ENCODE results near the gene DLEC1.

DLEC1 gene

GRCh38 chr3:38098376-38098723, 59.3 kb downstream of the DLEC1 start:
- no peak overlapping the region for H3K4me3 ChIP-seq (replicated peaks; ENCODE audit: low read depth, low read length)
- DNase-seq (ENCODE audit: low read depth): no peak
- TF ChIP-seq CTCF (IDR thresholded peaks at IDR 0.05; ENCODE audit: low read length, missing control alignments): no peak

- no peak for DNase-seq (ENCODE audit: low read depth)
- TF ChIP-seq CTCF (IDR thresholded peaks at IDR 0.05; ENCODE audit: low read length, missing control alignments): no peak
- no peak overlapping the region for H3K4me3 ChIP-seq (replicated peaks; ENCODE audit: low read depth, low read length)
Measured at GRCh38 chr3:38099518-38099917, 60.5 kb downstream of the DLEC1 start.

GRCh38 chr3:38100498-38100897, 61.5 kb downstream of the DLEC1 start:
- no peak for TF ChIP-seq CTCF (IDR thresholded peaks at IDR 0.05; ENCODE audit: low read length, missing control alignments)
- no peak overlapping the region for H3K4me3 ChIP-seq (replicated peaks; ENCODE audit: low read depth, low read length)
- DNase-seq (ENCODE audit: low read depth): no peak

- H3K4me3 ChIP-seq (replicated peaks; ENCODE audit: low read depth, low read length): no peak overlapping the region
- no peak for TF ChIP-seq CTCF (IDR thresholded peaks at IDR 0.05; ENCODE audit: low read length, missing control alignments)
- no peak for DNase-seq (ENCODE audit: low read depth)
Measured at GRCh38 chr3:38101811-38102443, 62.9 kb downstream of the DLEC1 start.

- H3K4me3 ChIP-seq (replicated peaks; ENCODE audit: low read depth, low read length): no peak overlapping the region
- no peak for DNase-seq (ENCODE audit: low read depth)
- no peak for TF ChIP-seq CTCF (IDR thresholded peaks at IDR 0.05; ENCODE audit: low read length, missing control alignments)
Measured at GRCh38 chr3:38102444-38102814, 63.4 kb downstream of the DLEC1 start.

GRCh38 chr3:38105525-38105924, 66.5 kb downstream of the DLEC1 start:
- H3K4me3 ChIP-seq (replicated peaks; ENCODE audit: low read depth, low read length): no peak overlapping the region
- TF ChIP-seq CTCF (IDR thresholded peaks at IDR 0.05; ENCODE audit: low read length, missing control alignments): no peak
- no peak for DNase-seq (ENCODE audit: low read depth)

- no peak for DNase-seq (ENCODE audit: low read depth)
- no peak for TF ChIP-seq CTCF (IDR thresholded peaks at IDR 0.05; ENCODE audit: low read length, missing control alignments)
- H3K4me3 ChIP-seq (replicated peaks; ENCODE audit: low read depth, low read length): no peak overlapping the region
Measured at GRCh38 chr3:38107911-38108648, 69.1 kb downstream of the DLEC1 start.

Measured in fibroblast of pulmonary artery (primary cell).